Sigmoid colon (tissue), 7 donors: Measurements from ENCODE around the gene MGAT5. TPM values are rescaled to one million over a fixed set of nuclear protein-coding genes. Genes with fewer than 3 reads are reported as not detected.

Experiments used
- DNase-seq: peaks from one replicate; pipeline ENCODE4 v3.0.0-alpha.2; 2019
- H3K27ac ChIP-seq, 4 donors: fragments of 200-600 bp; sonication (generic); one replicate each; pipeline ENCODE4 v1.5.1; 2016 to 2019; ENCODE audit warnings: mild to moderate bottlenecking in 1 of 4
- H3K27me3 ChIP-seq, 3 donors: fragments of 200-600 bp; sonication (generic); one replicate each; pipeline ENCODE4 v1.5.1; 2019; ENCODE audit warnings: mild to moderate bottlenecking in 1 of 3
- H3K36me3 ChIP-seq, 4 donors: fragments of 200-600 bp; sonication (generic); one replicate each; pipeline ENCODE4 v1.5.1; 2016 to 2019
- H3K4me1 ChIP-seq, 4 donors: fragments of 200-600 bp; sonication (generic); one replicate each; pipeline ENCODE4 v1.5.1; 2017 to 2019
- H3K4me3 ChIP-seq, 4 donors: fragments of 200-600 bp; sonication (generic); one replicate each; pipeline ENCODE4 v1.5.1; 2017 to 2019; ENCODE audit warnings: mild to moderate bottlenecking in 2 of 4, moderate library complexity in 1 of 4
- H3K9me3 ChIP-seq, 4 donors: fragments of 200-600 bp in 3 of 4; sonication (generic) in 3 of 4; one replicate each; pipeline versions ENCODE4 v1.5.1 to v1.6.1; 2013 to 2019
- CTCF ChIP-seq, 4 experiments: fragments of 450-650 bp in 3 of 4; fragments of 200-600 bp in 1 of 4; IDR thresholded peaks; one replicate each; pipeline ENCODE4 v1.5.1; 2016 to 2019; ENCODE audit warnings: antibody characterized with exemption in 4 of 4, mild to moderate bottlenecking in 3 of 4, moderate library complexity in 2 of 4
- EP300 ChIP-seq, 4 donors: sonication (generic); formaldehyde crosslinking; IDR thresholded peaks; one replicate each; pipeline ENCODE4 v1.6.1; 2017; ENCODE audit warnings: antibody characterized with exemption in 4 of 4
- POLR2A ChIP-seq, 2 donors: fragments of 450-650 bp; IDR thresholded peaks; one replicate each; pipeline ENCODE4 v1.6.1; 2016; ENCODE audit warnings: antibody characterized with exemption in 2 of 2, mild to moderate bottlenecking in 2 of 2, moderate library complexity in 2 of 2
- POLR2AphosphoS5 ChIP-seq, 4 donors: sonication (generic); formaldehyde crosslinking; IDR thresholded peaks; one replicate each; pipeline ENCODE4 v1.6.1; 2017; ENCODE audit warnings: antibody characterized with exemption in 4 of 4
- WGBS, 2 donors: extraction: QIAGEN DNeasy Blood & Tissue Kit; methylation state at CpG; one replicate each; pipeline ENCODE4 v1.1.7; 2013; 5-methylcytosine and 5-hydroxymethylcytosine counted together
- intact Hi-C: fragments of 100-400 bp; cut with DNase I; formaldehyde crosslinking; loops from one replicate; pipeline ENCODE4 v1.15.1; 2023
- polyA plus RNA-seq, 3 donors: library from polyadenylated mRNA; stranded (reverse); fragments of 200-250 nt; gene quantifications; one replicate each; pipeline ENCODE4 v1.2.3, GENCODE V29; 2013
- total RNA-seq, 4 donors: library from RNA; depleted of rRNA; stranded (reverse); fragments of >200 nt; gene quantifications; one replicate each; pipeline ENCODE4 v1.1.0, GENCODE V29; 2016
- donor health status: healthy with polysubstance abuse.
- donor health status: Bipolar disorder and iron deficiency.
- donor health status: healthy.

Gene MGAT5
- total and polyA plus RNA-seq, 7 donors = 3.0 to 42.4 (median 30.3) TPM

GRCh38 chr2:134462791-134463698, 209.2 kb downstream of the MGAT5 start:
- H3K4me3 ChIP-seq = no peak overlapping the region
- H3K27ac ChIP-seq = no peak overlapping the region
- no peaks in the 10 kb centered on the region for H3K4me1 ChIP-seq
- no peaks in the 10 kb centered on the region for H3K9me3 ChIP-seq
- intact Hi-C loops = no loop called here
- WGBS, 2 donors = 94 to 95% methylated on average over 11 of the region's 11 CpGs
- H3K27me3 ChIP-seq = no peaks in the 10 kb centered on the region
- TF ChIP-seq POLR2A (IDR thresholded peaks at IDR 0.05) = no peak
- TF ChIP-seq CTCF (IDR thresholded peaks at IDR 0.05) = no peak
- no peak for TF ChIP-seq EP300 (IDR thresholded peaks at IDR 0.05)
- TF ChIP-seq POLR2AphosphoS5 (IDR thresholded peaks at IDR 0.05) = no peak
- no peaks in the 10 kb centered on the region for H3K36me3 ChIP-seq
- DNase-seq = no peak

- H3K36me3 ChIP-seq = no peaks in the 10 kb centered on the region
- no peaks in the 10 kb centered on the region for H3K4me1 ChIP-seq
- H3K4me3 ChIP-seq = no peak overlapping the region
- no peaks in the 10 kb centered on the region for H3K9me3 ChIP-seq
- DNase-seq = no peak
- H3K27me3 ChIP-seq = no peaks in the 10 kb centered on the region
- intact Hi-C loops = no loop called here
- no peak overlapping the region for H3K27ac ChIP-seq
- 92 to 93% methylated on average over 7 of the region's 7 CpGs for WGBS, 2 donors
- TF ChIP-seq EP300 (IDR thresholded peaks at IDR 0.05) (no peak), CTCF (IDR thresholded peaks at IDR 0.05) (no peak), POLR2A (IDR thresholded peaks at IDR 0.05) (no peak), POLR2AphosphoS5 (IDR thresholded peaks at IDR 0.05) (no peak)
These were observed 209.8 kb downstream of the MGAT5 start for GRCh38 chr2:134463699-134464022.

GRCh38 chr2:134465228-134466105, 211.6 kb downstream of the MGAT5 start:
- H3K36me3 ChIP-seq = no peaks in the 10 kb centered on the region
- intact Hi-C loops = no loop called here
- TF ChIP-seq EP300 (IDR thresholded peaks at IDR 0.05) (no peak), CTCF (IDR thresholded peaks at IDR 0.05) (no peak), POLR2AphosphoS5 (IDR thresholded peaks at IDR 0.05) (no peak), POLR2A (IDR thresholded peaks at IDR 0.05) (no peak)
- H3K9me3 ChIP-seq = no peaks in the 10 kb centered on the region
- no peak for DNase-seq
- 42 to 66% methylated on average over 6 of the region's 6 CpGs for WGBS, 2 donors
- no peak overlapping the region for H3K4me3 ChIP-seq
- H3K27ac ChIP-seq = no peak overlapping the region
- no peaks in the 10 kb centered on the region for H3K27me3 ChIP-seq
- H3K4me1 ChIP-seq = no peaks in the 10 kb centered on the region

- no peak overlapping the region for H3K27ac ChIP-seq
- WGBS, 2 donors = 74 to 75% methylated on average over 3 of the region's 3 CpGs
- H3K4me3 ChIP-seq = no peak overlapping the region
- DNase-seq = no peak
- no peak for TF ChIP-seq POLR2AphosphoS5 (IDR thresholded peaks at IDR 0.05)
- TF ChIP-seq POLR2A (IDR thresholded peaks at IDR 0.05) = no peak
- TF ChIP-seq CTCF (IDR thresholded peaks at IDR 0.05) = no peak
- no peaks in the 10 kb centered on the region for H3K9me3 ChIP-seq
- no peaks in the 10 kb centered on the region for H3K4me1 ChIP-seq
- H3K36me3 ChIP-seq = no peaks in the 10 kb centered on the region
- no peaks in the 10 kb centered on the region for H3K27me3 ChIP-seq
- intact Hi-C loops = no loop called here
These were observed 212.3 kb downstream of the MGAT5 start for GRCh38 chr2:134466141-134466540.
